ENCODE data around the gene KIF22.
"Not testable (repeated sequence)": the region's sequence is repeated elsewhere in the genome, so short reads cannot be mapped to it uniquely, and the experiment has no call there.

The KIF22 gene

GRCh38 chr16:29767062-29767461, 23.5 kb upstream of the KIF22 start:
- no peak for DNase-seq

GRCh38 chr16:29769507-29769906, 21.0 kb upstream of the KIF22 start:
- no peak for DNase-seq

- no peak for DNase-seq
Observed at GRCh38 chr16:29770250-29770929, 20.2 kb upstream of the KIF22 start.

DNA sequence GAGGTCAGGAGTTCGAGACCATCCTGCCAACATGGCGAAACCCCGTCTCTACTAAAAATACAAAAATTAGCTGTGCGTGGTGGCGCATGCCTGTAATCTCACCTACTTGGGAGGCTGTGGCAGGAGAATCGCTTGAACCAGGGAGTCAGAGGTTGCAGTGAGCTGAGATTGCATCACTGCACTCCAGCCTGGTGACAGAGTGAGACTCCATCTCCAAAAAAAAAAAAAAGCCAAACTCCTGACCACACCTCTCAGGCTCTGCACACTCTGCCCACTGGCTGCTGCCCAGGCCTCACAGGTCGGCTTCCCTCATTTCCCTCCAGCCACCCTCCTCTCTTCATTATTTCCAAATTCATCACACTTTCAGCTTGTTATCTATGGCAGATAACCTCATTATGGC, 18.2 kb upstream of the KIF22 start:
- DNase-seq, result not testable (repeated sequence)

DNA sequence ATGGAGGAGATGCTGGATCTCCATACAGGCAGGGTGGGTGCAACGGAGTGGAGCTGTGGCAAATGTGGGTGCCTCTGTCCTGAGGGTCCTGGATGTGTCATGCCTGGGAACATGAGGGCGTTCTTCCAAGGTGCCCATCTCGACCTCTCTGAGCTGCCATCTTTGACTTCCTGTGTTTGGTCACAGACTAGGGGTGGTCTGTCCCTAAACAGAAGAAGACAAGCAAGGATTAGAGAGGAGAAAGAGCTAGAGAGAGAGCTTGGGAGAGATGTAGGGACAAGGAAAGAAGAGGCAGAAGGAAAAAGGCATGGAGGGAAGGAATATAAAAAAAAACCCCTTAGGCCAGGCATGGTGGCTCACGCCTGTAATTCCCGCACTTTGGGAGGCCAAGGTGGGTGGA, 15.8 kb upstream of the KIF22 start:
- DNase-seq, result no peak

DNA sequence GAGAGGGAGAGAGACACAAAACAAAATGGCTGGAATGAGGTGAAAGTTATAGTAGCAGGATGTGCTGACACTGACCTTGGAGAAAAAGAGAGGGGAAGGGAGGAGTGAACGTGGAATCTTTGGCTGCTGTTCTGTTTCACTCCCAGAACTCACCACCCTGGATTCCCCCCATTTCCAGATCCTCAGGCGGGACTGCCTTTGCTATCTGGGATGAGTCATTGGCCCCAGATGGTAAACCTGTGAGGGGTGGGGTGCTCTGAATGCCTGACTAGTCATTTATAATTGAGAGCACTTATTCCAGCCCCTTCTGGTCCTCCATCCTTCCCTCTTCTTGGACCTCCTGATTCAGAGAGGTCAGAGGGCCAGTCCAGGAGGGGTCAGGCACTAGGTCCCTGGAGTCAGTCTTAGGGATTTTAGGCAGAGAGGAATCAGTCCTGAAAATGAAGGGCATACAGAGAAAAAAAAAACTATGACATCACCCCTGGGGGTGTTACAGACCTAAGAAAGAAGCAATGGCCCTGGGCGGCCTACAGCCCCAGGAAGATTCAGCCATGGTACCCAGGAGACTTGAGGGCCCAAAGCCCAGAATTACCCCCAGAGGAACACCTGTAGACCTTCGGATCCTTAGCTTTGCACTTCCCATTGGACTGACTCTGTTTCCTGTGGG, 14.7 kb upstream of the KIF22 start:
- no peak for DNase-seq

DNA sequence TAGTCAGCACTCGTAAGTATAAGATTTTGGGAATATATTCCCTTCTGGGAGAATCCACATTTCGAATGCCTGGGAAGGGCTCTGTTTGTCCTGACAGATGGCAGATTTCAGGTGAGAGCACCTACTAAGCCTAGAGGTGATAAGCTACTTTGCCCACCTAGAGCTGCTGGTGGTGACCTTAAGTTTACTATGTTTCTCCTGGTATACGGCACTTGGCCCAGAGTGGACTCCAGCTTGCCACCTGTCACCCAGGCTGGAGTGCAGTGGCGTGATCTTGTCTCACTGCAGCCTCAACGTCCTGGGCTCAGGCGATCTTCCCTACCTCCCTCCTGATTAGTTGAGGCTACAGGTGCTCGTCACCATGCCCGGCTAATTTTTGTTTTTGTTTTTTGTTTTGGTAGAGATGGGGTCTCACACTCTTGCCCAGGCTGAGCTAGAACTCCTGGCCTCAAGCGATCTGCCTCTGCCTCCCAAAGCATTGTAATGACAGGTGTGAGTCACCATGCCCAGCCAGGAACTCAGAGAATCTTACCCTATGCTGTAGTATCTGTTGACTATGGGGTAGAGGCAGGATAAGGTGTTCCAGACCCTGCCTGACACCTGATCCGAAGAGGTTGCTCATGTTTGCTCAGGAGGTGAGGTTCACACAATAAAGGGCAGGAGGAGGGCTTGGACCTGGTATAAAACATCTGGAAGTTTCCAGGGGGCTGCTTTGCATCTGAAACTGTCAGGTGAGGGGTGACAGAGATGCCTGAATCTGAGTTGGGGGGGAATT, 12.8 kb upstream of the KIF22 start, which contains the start of gene ZG16:
TSS of gene ZG16 (plus strand) at position 681 of the 775 bp plus-strand sequence. CDS start 1,011 bp downstream, outside the sequence.
- DNase-seq, result no peak

GRCh38 chr16:29779474-29779873, 11.1 kb upstream of the KIF22 start:
- DNase-seq, result no peak

- DNase-seq, result not testable (repeated sequence)
Observed at GRCh38 chr16:29783094-29783953, 7.2 kb upstream of the KIF22 start.

- peak; percentile 32 for DNase-seq
Observed at GRCh38 chr16:29784157-29784556, 6.4 kb upstream of the KIF22 start.

DNA sequence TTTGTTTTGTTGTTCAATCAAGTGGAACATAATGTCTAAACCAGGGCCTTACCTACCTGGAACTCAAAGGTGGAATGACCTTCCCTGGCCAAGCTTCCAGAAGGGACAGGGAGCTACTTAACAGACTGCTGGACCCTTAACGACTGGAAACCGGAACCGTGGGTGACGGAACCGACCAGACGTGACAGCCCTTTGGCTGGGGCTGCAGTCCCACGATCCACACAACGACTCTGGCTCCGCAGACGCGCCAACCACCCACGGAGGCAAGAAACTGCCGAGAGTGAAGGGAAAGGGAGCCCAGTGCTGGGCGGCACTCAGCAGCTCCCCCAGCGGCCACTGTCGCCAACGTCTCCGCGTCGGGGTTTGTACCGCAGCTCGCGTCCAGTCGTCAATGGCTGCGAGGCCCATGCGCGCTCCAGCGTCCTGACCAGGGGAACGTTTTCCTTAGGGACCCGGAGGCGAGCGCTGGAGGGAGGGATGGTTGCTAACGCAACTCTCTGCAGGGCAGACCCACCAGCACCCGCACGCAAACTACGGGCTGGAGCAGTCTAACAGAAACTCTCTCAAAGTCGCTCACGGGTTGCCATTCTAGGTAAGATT, 5.5 kb upstream of the KIF22 start:
- DNase-seq, result peak; percentile 82

DNA sequence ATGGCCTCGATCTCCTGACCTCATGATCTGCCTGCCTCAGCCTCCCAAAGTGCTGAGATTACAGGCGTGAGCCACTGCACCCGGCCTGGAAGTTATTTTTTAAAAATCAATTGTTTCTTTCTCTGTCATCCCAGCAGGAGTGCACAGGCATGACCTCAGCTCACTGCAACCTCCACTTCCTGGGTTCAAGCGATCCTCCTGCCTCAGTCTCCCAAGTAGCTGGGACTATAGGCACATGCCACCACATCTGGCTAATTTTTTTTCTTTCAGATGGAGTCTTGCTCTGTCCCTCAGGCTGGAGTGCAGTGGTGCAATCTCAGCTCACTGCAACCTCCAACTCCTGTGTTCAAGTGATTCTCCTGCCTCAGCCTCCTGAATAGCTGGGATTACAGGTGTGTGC, 3.4 kb upstream of the KIF22 start:
- not testable (repeated sequence) for DNase-seq

DNA sequence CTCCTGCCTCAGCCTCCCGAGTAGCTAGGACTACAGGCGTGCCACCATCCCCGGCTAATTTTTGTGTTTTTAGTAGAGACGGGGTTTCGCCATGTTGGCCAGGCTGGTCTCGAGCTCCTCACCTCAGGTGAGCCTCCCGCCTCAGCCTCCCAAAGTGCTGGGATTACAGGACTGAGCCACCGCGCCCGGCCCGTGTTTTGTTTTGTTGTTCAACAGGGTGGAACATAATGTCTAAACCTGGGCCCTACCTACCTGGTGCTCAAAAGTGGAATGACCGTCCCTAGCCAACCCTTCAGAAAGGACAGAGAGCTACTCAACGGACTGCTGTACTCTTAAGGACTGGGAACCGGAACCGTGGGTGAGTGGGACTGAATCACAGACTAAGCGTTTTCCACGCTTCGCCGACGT, 772 bp upstream of the KIF22 start:
- no peak for DNase-seq

DNA sequence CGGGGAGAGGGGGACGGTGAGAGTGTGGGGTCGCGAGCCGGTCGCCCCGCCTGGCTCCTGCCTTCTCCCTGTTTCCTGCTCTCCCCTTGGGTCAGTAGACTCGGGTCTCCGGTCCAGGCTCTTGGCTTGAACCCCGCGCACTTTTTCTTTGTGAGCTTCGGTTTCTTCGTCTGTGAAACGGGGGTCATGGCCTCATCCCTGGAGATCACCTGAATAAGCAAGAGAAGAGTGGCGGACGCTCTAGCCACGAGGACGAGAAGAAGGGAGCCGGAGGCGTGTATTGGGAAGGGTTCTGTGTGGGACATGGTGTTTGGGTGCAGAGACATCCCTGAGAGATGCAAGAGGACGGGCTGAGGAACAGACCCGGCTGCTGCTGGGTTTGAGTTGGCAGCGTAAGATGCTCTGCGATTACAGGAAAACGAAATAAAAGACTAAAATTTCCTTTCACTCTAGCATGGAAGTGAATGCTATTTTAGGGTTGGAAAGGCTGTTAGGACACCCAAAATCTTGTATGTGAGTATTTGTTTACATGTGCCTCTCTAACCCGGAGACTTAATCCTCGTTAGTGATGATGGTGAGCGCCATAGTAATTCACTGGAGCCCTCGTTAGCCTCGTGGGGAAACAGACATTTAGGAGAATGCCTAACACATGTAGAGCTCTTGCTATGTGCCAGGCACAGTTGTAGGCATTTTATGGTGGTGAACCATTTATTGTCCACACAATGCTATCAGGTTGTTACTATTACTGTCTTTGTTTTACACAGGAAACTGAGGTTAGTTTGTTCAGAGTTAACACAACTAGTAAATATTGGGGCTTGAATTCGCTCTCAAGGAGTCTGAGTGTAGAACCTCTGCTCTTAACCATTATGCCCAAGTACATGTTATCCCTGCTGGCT, 646 bp downstream of the KIF22 start:
- DNase-seq, result peak; percentile 32

- no peak for DNase-seq
Observed at GRCh38 chr16:29791845-29792807, 1.6 kb downstream of the KIF22 start.

GRCh38 chr16:29793153-29793552, 2.6 kb downstream of the KIF22 start:
- not testable (repeated sequence) for DNase-seq

DNA sequence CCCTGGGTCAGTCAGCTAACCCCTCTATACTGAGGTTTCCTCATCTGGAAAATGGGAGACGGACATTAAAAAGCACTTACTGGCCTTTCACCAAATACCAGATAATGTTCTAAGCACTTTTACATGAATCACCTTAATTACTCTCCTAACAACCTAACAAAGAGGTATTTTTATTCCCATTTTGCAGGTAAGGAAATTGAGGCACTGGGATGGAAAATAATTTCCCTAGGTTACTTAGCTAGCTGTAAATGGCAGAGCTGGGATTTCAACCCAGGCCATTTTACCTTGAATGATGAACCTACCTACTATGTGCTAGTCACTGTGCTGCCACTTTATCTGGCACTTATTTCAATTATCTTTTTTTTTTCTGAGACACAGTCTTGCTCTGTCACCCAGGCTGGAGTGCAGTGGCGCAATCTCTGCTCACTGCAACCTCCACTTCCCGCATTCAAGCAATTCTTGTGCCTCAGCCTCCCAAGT, 3.7 kb downstream of the KIF22 start:
- DNase-seq, result no peak

DNA sequence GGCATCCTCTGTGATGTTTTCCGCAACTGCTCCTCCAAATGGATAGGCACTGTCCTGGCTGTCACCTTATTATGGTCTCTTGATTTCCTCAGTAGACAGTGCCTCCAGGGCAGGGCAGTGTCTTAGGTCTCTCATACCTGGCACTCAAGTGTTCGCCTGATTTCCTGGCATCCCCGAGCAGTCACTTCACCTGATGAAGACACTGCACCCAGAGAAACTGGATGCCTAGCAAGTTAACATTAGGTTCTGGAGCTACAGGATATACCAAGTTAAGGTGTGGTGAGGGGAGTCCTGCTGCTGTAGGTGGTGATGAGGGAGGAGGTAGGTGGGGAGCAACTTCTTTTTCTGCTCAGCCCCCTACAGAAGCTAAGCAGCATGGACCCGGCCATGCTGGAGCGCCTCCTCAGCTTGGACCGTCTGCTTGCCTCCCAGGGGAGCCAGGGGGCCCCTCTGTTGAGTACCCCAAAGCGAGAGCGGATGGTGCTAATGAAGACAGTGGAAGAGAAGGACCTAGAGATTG, 11.9 kb downstream of the KIF22 start:
- DNase-seq, result no peak

DNA sequence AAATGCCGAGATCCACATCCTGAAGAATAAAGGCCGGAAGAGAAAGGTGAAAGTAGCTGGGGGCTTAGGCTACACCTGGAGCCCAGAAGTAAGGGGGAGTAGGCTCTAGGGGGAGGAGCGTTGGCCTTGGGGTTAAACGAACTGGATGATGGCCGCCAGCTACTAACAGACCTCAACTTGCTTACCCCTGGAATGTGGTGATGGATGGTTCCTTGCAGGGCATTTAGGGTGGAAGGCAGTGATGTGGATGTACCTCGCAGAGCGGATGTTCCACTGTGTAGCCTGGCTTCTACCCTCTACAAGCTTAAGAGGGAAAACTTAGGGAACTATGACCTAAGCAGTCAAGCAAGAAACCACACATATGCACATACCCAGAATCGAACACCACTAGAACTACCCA, 13.5 kb downstream of the KIF22 start:
- DNase-seq, result no peak
